Measurements from ENCODE around the gene ZDHHC17. TPM values are rescaled to one million over a fixed set of nuclear protein-coding genes. Genes with fewer than 3 reads are reported as not detected.
"Not testable (repeated sequence)": the region's sequence is repeated elsewhere in the genome, so short reads cannot be mapped to it uniquely, and the experiment has no call there.

The ZDHHC17 gene
- 51.5 TPM for total RNA-seq

GRCh38 chr12:76763746-76764675 is at the start of gene ZDHHC17:
TSS of gene ZDHHC17 (plus strand) at chr12:76764115. CDS start at chr12:76764237, 122 bp downstream.
- peak; percentile 94 for DNase-seq (ENCODE audit: low spot score)

GRCh38 chr12:76714415-76714814 is 49.5 kb upstream of the ZDHHC17 start:
- no peak for DNase-seq (ENCODE audit: low spot score)

- no peak for DNase-seq (ENCODE audit: low spot score)
Observed at GRCh38 chr12:76714861-76715260, 49.1 kb upstream of the ZDHHC17 start.

GRCh38 chr12:76715332-76715731 is 48.6 kb upstream of the ZDHHC17 start:
- no peak for DNase-seq (ENCODE audit: low spot score)

GRCh38 chr12:76717314-76717713 is 46.6 kb upstream of the ZDHHC17 start:
- DNase-seq (ENCODE audit: low spot score), result no peak

GRCh38 chr12:76719171-76720041 is 44.5 kb upstream of the ZDHHC17 start:
- no peak for DNase-seq (ENCODE audit: low spot score)

- no peak for DNase-seq (ENCODE audit: low spot score)
Observed at GRCh38 chr12:76720068-76720467, 43.8 kb upstream of the ZDHHC17 start.

- no peak for DNase-seq (ENCODE audit: low spot score)
Observed at GRCh38 chr12:76726626-76727025, 37.3 kb upstream of the ZDHHC17 start.

- DNase-seq (ENCODE audit: low spot score), result not testable (repeated sequence)
Observed at GRCh38 chr12:76732188-76732587, 31.7 kb upstream of the ZDHHC17 start.

- DNase-seq (ENCODE audit: low spot score), result not testable (repeated sequence)
Observed at GRCh38 chr12:76737689-76738088, 26.2 kb upstream of the ZDHHC17 start.

GRCh38 chr12:76738824-76739579 is 24.9 kb upstream of the ZDHHC17 start:
- no peak for DNase-seq (ENCODE audit: low spot score)

GRCh38 chr12:76739896-76740295 is 24.0 kb upstream of the ZDHHC17 start:
- DNase-seq (ENCODE audit: low spot score), result no peak

- DNase-seq (ENCODE audit: low spot score), result no peak
Observed at GRCh38 chr12:76740501-76740900, 23.4 kb upstream of the ZDHHC17 start.

- DNase-seq (ENCODE audit: low spot score), result no peak
Observed at GRCh38 chr12:76745343-76745742, 18.6 kb upstream of the ZDHHC17 start.

GRCh38 chr12:76746516-76746915 is 17.4 kb upstream of the ZDHHC17 start:
- no peak for DNase-seq (ENCODE audit: low spot score)

- DNase-seq (ENCODE audit: low spot score), result no peak
Observed at GRCh38 chr12:76747245-76747644, 16.7 kb upstream of the ZDHHC17 start.

GRCh38 chr12:76755829-76756379 is 8.0 kb upstream of the ZDHHC17 start:
- no peak for DNase-seq (ENCODE audit: low spot score)

GRCh38 chr12:76757694-76758093 is 6.2 kb upstream of the ZDHHC17 start:
- DNase-seq (ENCODE audit: low spot score), result no peak

GRCh38 chr12:76762601-76762980 is 1.3 kb upstream of the ZDHHC17 start:
- DNase-seq (ENCODE audit: low spot score), result no peak

GRCh38 chr12:76764856-76765255 is 941 bp downstream of the ZDHHC17 start:
- DNase-seq (ENCODE audit: low spot score), result no peak

GRCh38 chr12:76765598-76765997 is 1.7 kb downstream of the ZDHHC17 start:
- no peak for DNase-seq (ENCODE audit: low spot score)
